HEK293 (cell line): ENCODE measurements around the gene CHN1.
A peak's percentile ranks its signal among the peaks of the same experiment; 100 is the strongest.

Experiments used
- CTCF ChIA-PET: fragments of 350-600 bp; formaldehyde crosslinking; extraction: SDS; loops from one replicate; lab custom pipeline; 2021; ENCODE audit warnings: antibody characterized with exemption; lab: Yijun Ruan, JAX
- POLR2A ChIA-PET: fragments of 300-600 bp; formaldehyde crosslinking; extraction: SDS; loops from one replicate; lab custom pipeline; 2020; ENCODE audit warnings: antibody characterized with exemption, inconsistent platforms; lab: Yijun Ruan, JAX
- H3K27ac ChIP-seq: fragments of 200-500 bp; sonication (Bioruptor generic); 2 replicates; pipeline ENCODE4 v1.5.1; 2014; ENCODE audit warnings: low read depth, low read length, control low read depth, inconsistent platforms; ENCODE audit errors: extremely low read depth
- H3K36me3 ChIP-seq, 2 experiments: fragments of 200-500 bp in 1 of 2; sonication (Bioruptor generic) in 1 of 2; 1 replicate in 1 of 2; 2 replicates in 1 of 2; pipeline ENCODE4 v1.5.1; 2014 to 2017; ENCODE audit warnings: inconsistent platforms in 2 of 2, low read length in 2 of 2; ENCODE audit not compliant: control insufficient read depth in 2 of 2, insufficient read depth in 1 of 2
- H3K4me1 ChIP-seq: fragments of 200-500 bp; sonication (Bioruptor generic); 2 replicates; pipeline ENCODE4 v1.5.1; 2014; ENCODE audit warnings: mild to moderate bottlenecking, low read length, inconsistent platforms; ENCODE audit not compliant: control insufficient read depth, insufficient read depth
- H3K4me3 ChIP-seq: 2 replicates; pipeline ENCODE4 v1.5.1; 2011; ENCODE audit warnings: low read depth, mild to moderate bottlenecking, control low read depth, low read length, moderate library complexity
- H3K9me3 ChIP-seq: fragments of 200-500 bp; sonication (Bioruptor generic); 2 replicates; pipeline ENCODE4 v1.5.1; 2014; ENCODE audit warnings: low read depth, low read length, inconsistent platforms; ENCODE audit not compliant: control insufficient read depth, insufficient read depth
- GFI1B ChIP-seq: fragments of 450-650 bp; formaldehyde crosslinking; IDR thresholded peaks from 2 replicates; pipeline ENCODE4 v1.5.1; 2016; ENCODE audit warnings: missing biosample characterization, missing genetic modification characterization
- KLF1 ChIP-seq: fragments of 450-650 bp; formaldehyde crosslinking; IDR thresholded peaks from 2 replicates; pipeline ENCODE4 v1.5.1; 2016; ENCODE audit warnings: missing biosample characterization, missing genetic modification characterization
- SCRT1 ChIP-seq: fragments of 450-650 bp; formaldehyde crosslinking; IDR thresholded peaks from 2 replicates; pipeline ENCODE4 v1.5.1; 2016; ENCODE audit warnings: missing biosample characterization, missing genetic modification characterization, borderline replicate concordance
- WT1 ChIP-seq: fragments of 450-650 bp; formaldehyde crosslinking; IDR thresholded peaks from 2 replicates; pipeline ENCODE4 v1.5.1; 2016; ENCODE audit warnings: missing biosample characterization, missing genetic modification characterization
- ZNF138 ChIP-seq: fragments of 450-650 bp; formaldehyde crosslinking; IDR thresholded peaks from 2 replicates; pipeline ENCODE4 v1.5.1; 2016; ENCODE audit warnings: missing biosample characterization, missing genetic modification characterization, borderline replicate concordance
- ZNF155 ChIP-seq: fragments of 450-650 bp; formaldehyde crosslinking; IDR thresholded peaks from 2 replicates; pipeline ENCODE4 v1.5.1; 2016; ENCODE audit warnings: missing biosample characterization, missing genetic modification characterization
- ZNF266 ChIP-seq: fragments of 450-650 bp; formaldehyde crosslinking; IDR thresholded peaks from 2 replicates; pipeline ENCODE4 v1.5.1; 2016; ENCODE audit warnings: missing biosample characterization, missing genetic modification characterization, low read depth
- ZNF302 ChIP-seq: fragments of 450-650 bp; formaldehyde crosslinking; IDR thresholded peaks from 2 replicates; pipeline ENCODE4 v1.5.1; 2016; ENCODE audit warnings: missing biosample characterization, missing genetic modification characterization, low read depth
- ZNF394 ChIP-seq: fragments of 450-650 bp; formaldehyde crosslinking; IDR thresholded peaks from 2 replicates; pipeline ENCODE4 v1.5.1; 2016; ENCODE audit warnings: missing biosample characterization, missing genetic modification characterization, mild to moderate bottlenecking, moderate library complexity, borderline replicate concordance
- ZNF664 ChIP-seq: fragments of 450-650 bp; formaldehyde crosslinking; IDR thresholded peaks from 2 replicates; pipeline ENCODE4 v1.5.1; 2016; ENCODE audit warnings: missing biosample characterization, missing genetic modification characterization
- ZNF837 ChIP-seq: fragments of 450-650 bp; formaldehyde crosslinking; IDR thresholded peaks from 2 replicates; pipeline ENCODE4 v1.5.1; 2016; ENCODE audit warnings: missing biosample characterization, missing genetic modification characterization
- ZNF843 ChIP-seq: fragments of 450-650 bp; formaldehyde crosslinking; IDR thresholded peaks from 2 replicates; pipeline ENCODE4 v1.5.1; 2016; ENCODE audit warnings: missing biosample characterization, missing genetic modification characterization
- TF ChIP-seq, protein P1 (sequence below): fragments of 450-650 bp; formaldehyde crosslinking; IDR thresholded peaks from 2 replicates; pipeline ENCODE4 v1.5.1; 2017; ENCODE audit warnings: missing biosample characterization, missing genetic modification characterization
- TF ChIP-seq, protein P2 (sequence below): fragments of 450-650 bp; formaldehyde crosslinking; IDR thresholded peaks from 2 replicates; pipeline ENCODE4 v1.5.1; 2016; ENCODE audit warnings: missing biosample characterization, missing genetic modification characterization
- TF ChIP-seq, protein P3 (sequence below): fragments of 450-650 bp; formaldehyde crosslinking; IDR thresholded peaks from 2 replicates; pipeline ENCODE4 v1.5.1; 2016; ENCODE audit warnings: missing biosample characterization, missing genetic modification characterization
- TF ChIP-seq, protein P4 (sequence below): fragments of 450-650 bp; formaldehyde crosslinking; IDR thresholded peaks from 2 replicates; pipeline ENCODE4 v1.5.1; 2016; ENCODE audit warnings: missing biosample characterization, missing genetic modification characterization
- TF ChIP-seq, protein P5 (sequence below): fragments of 450-650 bp; formaldehyde crosslinking; IDR thresholded peaks from 2 replicates; pipeline ENCODE4 v1.5.1; 2016; ENCODE audit warnings: missing biosample characterization, missing genetic modification characterization
- TF ChIP-seq, protein P6 (sequence below): fragments of 450-650 bp; formaldehyde crosslinking; IDR thresholded peaks from 2 replicates; pipeline ENCODE4 v1.5.1; 2016; ENCODE audit warnings: missing biosample characterization, missing genetic modification characterization

CHN1 gene

GRCh38 chr2:175008801-175009495 is 3.8 kb upstream of the CHN1 start:
- Histone ChIP-seq H3K27ac (no peak overlapping the region), H3K36me3 (no peaks in the 10 kb centered on the region), H3K9me3 (no peaks in the 10 kb centered on the region)
- POLR2A ChIA-PET = no interaction called here
- CTCF ChIA-PET = interaction anchor here (0.8 kb wide), 1 partner anchor 14 kb away, joined by 3 read pairs; no protein-coding TSS in a partner anchor
- TF ChIP-seq ZNF394 (peak; percentile 22; the same call in 1 of the 2 replicates), GFI1B (0 out of 2 replicates have a peak, but pooled peaks have one; percentile 10), ZNF266 (tag by site-specific recombination) (no peak)
- TF ChIP-seq, protein P1, sequence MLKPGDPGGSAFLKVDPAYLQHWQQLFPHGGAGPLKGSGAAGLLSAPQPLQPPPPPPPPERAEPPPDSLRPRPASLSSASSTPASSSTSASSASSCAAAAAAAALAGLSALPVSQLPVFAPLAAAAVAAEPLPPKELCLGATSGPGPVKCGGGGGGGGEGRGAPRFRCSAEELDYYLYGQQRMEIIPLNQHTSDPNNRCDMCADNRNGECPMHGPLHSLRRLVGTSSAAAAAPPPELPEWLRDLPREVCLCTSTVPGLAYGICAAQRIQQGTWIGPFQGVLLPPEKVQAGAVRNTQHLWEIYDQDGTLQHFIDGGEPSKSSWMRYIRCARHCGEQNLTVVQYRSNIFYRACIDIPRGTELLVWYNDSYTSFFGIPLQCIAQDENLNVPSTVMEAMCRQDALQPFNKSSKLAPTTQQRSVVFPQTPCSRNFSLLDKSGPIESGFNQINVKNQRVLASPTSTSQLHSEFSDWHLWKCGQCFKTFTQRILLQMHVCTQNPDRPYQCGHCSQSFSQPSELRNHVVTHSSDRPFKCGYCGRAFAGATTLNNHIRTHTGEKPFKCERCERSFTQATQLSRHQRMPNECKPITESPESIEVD (tag by site-specific recombination) = peak; percentile 84
- TF ChIP-seq, all 188 proteins: peak for 3
- Histone ChIP-seq H3K4me1 (peaks cover 26% of the 10 kb centered on the region), H3K4me3 (no peak overlapping the region)

DNA sequence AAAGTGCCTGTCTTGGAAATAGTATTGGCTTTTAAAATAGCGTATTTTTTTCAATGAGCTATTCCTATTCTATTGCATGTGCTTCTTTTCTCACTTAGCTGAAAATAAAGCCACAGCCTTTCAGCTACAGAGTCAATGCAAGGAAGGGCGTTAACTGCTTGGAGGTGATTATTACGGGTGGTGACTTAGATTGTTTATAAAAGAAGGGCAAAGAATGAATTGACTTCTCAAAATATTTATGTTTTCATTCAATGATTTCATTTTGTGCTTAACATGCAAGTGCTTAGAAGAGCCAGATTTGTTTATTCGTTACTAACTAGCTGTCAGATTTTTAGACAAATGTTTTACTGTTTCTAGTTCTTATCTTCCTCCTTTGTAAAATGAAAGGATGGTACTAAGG is 2.8 kb upstream of the CHN1 start:
- Histone ChIP-seq H3K36me3 (no peaks in the 10 kb centered on the region), H3K9me3 (no peaks in the 10 kb centered on the region), H3K27ac (no peak overlapping the region), H3K4me1 (peaks cover 30% of the 10 kb centered on the region), H3K4me3 (no peak overlapping the region)
- CTCF ChIA-PET = interaction anchor here (1.0 kb wide), 1 partner anchor 245 kb away, joined by 3 read pairs; no protein-coding TSS in a partner anchor
- peak; percentile 57; the same call in 1 of the 2 replicates for TF ChIP-seq WT1 (tag by site-specific recombination)
- 0 out of 2 replicates have a peak, but pooled peaks have one; percentile 16 for TF ChIP-seq GFI1B
- TF ChIP-seq, protein P2, sequence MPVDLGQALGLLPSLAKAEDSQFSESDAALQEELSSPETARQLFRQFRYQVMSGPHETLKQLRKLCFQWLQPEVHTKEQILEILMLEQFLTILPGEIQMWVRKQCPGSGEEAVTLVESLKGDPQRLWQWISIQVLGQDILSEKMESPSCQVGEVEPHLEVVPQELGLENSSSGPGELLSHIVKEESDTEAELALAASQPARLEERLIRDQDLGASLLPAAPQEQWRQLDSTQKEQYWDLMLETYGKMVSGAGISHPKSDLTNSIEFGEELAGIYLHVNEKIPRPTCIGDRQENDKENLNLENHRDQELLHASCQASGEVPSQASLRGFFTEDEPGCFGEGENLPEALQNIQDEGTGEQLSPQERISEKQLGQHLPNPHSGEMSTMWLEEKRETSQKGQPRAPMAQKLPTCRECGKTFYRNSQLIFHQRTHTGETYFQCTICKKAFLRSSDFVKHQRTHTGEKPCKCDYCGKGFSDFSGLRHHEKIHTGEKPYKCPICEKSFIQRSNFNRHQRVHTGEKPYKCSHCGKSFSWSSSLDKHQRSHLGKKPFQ (tag by site-specific recombination) = no peak
- TF ChIP-seq, protein P3, sequence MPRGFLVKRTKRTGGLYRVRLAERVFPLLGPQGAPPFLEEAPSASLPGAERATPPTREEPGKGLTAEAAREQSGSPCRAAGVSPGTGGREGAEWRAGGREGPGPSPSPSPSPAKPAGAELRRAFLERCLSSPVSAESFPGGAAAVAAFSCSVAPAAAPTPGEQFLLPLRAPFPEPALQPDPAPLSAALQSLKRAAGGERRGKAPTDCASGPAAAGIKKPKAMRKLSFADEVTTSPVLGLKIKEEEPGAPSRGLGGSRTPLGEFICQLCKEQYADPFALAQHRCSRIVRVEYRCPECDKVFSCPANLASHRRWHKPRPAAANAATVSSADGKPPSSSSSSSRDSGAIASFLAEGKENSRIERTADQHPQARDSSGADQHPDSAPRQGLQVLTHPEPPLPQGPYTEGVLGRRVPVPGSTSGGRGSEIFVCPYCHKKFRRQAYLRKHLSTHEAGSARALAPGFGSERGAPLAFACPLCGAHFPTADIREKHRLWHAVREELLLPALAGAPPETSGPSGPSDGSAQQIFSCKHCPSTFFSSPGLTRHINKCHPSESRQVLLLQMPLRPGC = no peak
- no peak for TF ChIP-seq SCRT1 (tag by site-specific recombination)
- peak; percentile 69 for TF ChIP-seq KLF1 (tag by site-specific recombination)
- POLR2A ChIA-PET = no interaction called here

DNA sequence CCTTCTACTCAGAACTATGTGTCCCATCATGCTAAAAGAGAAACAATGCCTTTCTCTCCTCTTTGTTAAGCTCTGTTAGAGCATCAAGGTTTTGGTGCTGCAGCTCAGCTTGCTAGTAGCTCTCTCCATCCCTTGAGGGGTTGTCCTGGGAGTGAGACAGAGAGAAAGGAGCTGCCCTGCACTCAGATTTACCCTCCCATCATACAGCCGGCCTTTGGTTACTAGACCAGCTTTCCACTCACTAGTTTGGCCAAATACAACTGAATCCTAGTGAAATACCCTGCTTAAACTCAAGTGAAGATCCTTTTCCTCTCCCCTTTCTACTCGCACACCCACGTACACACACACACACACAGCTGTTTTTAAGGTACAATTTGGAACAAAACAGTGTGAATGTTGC is 2.3 kb upstream of the CHN1 start:
- ChIA-PET CTCF (interaction anchor here (1.0 to 2.2 kb wide), 2 partner anchors 236 to 246 kb away, joined by 3 to 5 read pairs; no protein-coding TSS in a partner anchor), POLR2A (no interaction called here)

More for the DNA sequence above, 2.3 kb upstream of the CHN1 start:
- Histone ChIP-seq H3K36me3 (no peaks in the 10 kb centered on the region), H3K4me3 (no peak overlapping the region), H3K4me1 (peaks cover 32% of the 10 kb centered on the region), H3K27ac (no peak overlapping the region), H3K9me3 (no peaks in the 10 kb centered on the region)
- TF ChIP-seq ZNF843 (tag by site-specific recombination) (no peak), ZNF155 (tag by site-specific recombination) (no peak), ZNF837 (tag by site-specific recombination) (no peak), ZNF664 (tag by site-specific recombination) (no peak), ZNF302 (no peak), ZNF138 (tag by site-specific recombination) (no peak)
- TF ChIP-seq, protein P4, sequence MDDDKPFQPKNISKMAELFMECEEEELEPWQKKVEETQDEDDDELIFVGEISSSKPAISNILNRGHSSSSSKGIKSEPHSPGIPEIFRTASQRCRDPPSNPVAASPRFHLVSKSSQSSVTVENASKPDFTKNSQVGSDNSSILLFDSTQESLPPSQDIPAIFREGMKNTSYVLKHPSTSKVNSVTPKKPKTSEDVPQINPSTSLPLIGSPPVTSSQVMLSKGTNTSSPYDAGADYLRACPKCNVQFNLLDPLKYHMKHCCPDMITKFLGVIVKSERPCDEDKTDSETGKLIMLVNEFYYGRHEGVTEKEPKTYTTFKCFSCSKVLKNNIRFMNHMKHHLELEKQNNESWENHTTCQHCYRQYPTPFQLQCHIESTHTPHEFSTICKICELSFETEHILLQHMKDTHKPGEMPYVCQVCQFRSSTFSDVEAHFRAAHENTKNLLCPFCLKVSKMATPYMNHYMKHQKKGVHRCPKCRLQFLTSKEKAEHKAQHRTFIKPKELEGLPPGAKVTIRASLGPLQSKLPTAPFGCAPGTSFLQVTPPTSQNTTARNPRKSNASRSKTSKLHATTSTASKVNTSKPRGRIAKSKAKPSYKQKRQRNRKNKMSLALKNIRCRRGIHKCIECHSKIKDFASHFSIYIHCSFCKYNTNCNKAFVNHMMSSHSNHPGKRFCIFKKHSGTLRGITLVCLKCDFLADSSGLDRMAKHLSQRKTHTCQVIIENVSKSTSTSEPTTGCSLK (tag by site-specific recombination) = no peak
- TF ChIP-seq, protein P5, sequence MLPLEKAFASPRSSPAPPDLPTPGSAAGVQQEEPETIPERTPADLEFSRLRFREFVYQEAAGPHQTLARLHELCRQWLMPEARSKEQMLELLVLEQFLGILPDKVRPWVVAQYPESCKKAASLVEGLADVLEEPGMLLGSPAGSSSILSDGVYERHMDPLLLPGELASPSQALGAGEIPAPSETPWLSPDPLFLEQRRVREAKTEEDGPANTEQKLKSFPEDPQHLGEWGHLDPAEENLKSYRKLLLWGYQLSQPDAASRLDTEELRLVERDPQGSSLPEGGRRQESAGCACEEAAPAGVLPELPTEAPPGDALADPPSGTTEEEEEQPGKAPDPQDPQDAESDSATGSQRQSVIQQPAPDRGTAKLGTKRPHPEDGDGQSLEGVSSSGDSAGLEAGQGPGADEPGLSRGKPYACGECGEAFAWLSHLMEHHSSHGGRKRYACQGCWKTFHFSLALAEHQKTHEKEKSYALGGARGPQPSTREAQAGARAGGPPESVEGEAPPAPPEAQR (tag by site-specific recombination) = no peak
- TF ChIP-seq, protein P6, sequence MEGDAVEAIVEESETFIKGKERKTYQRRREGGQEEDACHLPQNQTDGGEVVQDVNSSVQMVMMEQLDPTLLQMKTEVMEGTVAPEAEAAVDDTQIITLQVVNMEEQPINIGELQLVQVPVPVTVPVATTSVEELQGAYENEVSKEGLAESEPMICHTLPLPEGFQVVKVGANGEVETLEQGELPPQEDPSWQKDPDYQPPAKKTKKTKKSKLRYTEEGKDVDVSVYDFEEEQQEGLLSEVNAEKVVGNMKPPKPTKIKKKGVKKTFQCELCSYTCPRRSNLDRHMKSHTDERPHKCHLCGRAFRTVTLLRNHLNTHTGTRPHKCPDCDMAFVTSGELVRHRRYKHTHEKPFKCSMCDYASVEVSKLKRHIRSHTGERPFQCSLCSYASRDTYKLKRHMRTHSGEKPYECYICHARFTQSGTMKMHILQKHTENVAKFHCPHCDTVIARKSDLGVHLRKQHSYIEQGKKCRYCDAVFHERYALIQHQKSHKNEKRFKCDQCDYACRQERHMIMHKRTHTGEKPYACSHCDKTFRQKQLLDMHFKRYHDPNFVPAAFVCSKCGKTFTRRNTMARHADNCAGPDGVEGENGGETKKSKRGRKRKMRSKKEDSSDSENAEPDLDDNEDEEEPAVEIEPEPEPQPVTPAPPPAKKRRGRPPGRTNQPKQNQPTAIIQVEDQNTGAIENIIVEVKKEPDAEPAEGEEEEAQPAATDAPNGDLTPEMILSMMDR = no peak
